GM19455 (cell line): ENCODE measurements around the gene ACOT2.
A peak's percentile ranks its signal among the peaks of the same experiment; 100 is the strongest.

Source experiments
- ATAC-seq: cut with Tn5 transposase; IDR thresholded peaks from one replicate; pipeline ENCODE4 v1.9.1; 2021; ENCODE audit not compliant: unreplicated experiment

ACOT2 gene

GRCh38 chr14:73613046-73613383 is 44.0 kb downstream of the ACOT2 start:
- peak; percentile 28 for ATAC-seq

GRCh38 chr14:73613419-73613963 is 44.5 kb downstream of the ACOT2 start:
- ATAC-seq: no peak

- no peak for ATAC-seq
Measured at GRCh38 chr14:73616831-73617230, 47.8 kb downstream of the ACOT2 start.

DNA sequence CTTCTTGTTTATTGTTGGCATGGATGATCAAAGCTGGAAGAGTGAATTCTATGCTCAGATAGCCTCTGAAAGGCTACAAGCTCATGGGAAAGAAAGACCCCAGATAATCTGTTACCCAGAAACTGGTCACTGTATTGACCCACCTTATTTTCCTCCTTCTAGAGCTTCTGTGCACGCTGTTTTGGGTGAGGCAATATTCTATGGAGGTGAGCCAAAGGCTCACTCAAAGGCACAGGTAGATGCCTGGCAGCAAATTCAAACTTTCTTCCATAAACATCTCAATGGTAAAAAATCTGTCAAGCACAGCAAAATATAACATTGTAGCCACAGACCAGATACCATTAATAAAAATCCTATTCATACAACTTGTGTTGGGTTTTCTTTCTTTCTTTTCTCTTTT is 50.5 kb downstream of the ACOT2 start:
- no peak for ATAC-seq

DNA sequence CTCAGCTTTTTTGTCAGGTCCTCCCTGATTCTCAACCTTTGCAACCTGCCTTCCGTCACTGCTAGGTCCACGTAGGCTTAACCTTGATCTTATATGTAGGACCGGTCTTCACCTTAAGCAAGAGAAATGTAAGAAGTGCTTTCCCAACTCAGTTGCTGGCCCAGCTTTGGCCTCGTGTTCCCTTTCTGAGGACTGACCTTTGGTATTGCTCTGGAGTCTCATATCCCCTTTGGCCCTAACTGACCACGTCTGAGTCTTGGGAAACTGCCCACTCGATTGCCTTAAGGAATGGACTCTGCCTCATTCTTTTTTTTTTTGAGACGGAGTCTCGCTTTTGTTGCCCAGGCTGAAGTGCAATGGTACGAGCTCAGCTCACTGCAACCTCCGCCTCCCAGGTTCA is 51.3 kb downstream of the ACOT2 start:
- no peak for ATAC-seq

GRCh38 chr14:73623504-73624054 is 54.6 kb downstream of the ACOT2 start:
- no peak for ATAC-seq
